HG02642 (cell line): Measurements from ENCODE around the gene ETHE1.
A peak's percentile ranks its signal among the peaks of the same experiment; 100 is the strongest.
"Not testable (repeated sequence)": the region's sequence is repeated elsewhere in the genome, so short reads cannot be mapped to it uniquely, and the experiment has no call there.

Experiments
- ATAC-seq: cut with Tn5 transposase; IDR thresholded peaks from one replicate; pipeline ENCODE4 v1.9.1; 2021; ENCODE audit warnings: mild to moderate bottlenecking; ENCODE audit not compliant: unreplicated experiment, poor library complexity

The ETHE1 gene

DNA sequence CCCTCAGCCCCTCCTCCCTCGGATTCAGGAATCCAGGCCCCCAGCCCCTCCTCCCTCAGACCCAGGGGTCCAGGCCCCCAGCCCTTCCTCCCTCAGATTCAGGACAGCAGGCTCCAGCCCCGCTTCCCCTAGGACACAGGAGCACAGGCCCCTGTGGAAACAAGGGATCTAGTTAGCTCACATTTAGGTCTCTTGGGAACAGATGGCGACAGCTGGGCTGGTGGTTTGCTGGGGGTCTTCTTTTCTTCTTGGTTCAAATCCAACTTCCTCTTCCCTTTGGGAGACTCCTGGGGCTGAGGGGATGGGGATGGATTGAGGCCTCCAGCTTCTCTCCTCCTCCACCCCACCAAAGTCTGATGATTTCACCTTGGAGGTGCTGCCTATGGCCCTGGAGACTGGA is 25.6 kb upstream of the ETHE1 start:
- ATAC-seq, result no peak

DNA sequence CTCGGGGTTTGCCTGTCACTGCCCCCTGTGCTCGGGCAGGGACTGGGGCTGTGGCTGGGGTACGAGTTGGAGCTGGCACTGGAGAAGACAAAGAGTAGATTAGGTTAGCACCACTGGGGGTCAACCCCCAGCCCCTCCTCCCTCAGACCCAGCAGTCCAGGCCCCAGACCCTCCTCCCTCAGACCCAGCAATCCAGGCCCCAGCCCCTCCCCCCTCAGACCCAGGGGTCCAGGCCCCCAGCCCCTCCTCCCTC is 25.1 kb upstream of the ETHE1 start:
- no peak for ATAC-seq

DNA sequence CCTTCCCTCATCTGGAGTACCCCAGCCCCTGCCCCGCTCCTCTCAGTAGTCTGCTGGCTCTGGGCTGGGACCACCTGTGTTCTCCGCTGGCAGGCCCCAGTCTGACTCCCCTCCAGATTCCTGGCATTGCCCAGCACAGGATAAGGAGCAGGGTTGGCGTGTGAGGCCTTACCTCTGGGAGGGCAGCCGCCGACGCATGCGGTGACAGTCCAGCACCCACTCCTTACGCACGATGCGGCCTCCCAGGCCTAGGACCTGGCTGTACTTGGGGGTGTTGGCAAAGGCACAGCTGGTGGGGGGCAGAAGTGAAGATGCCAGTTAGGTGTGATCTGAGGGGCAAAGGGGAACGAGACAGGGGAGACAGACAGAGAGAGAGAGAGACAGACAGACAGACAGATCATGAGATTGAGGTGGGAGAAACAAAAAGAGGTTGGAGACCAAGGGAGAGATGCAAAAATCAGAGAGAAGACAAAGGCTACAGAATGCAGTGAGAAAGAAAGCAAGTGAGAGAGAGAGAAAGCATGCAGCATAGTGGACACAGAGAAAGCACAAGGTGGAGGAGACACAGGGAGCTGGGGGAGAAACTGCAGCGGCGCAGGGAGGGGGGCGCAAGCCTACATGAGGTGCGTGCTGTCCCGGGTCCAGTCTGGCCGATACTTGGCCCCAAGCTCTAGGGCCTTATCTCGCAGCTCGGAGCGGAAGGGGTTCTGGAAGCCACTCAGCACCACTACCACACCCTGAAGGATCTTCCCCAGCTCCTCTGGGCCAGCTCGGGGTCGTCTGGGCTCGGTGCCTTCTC is 24.6 kb upstream of the ETHE1 start:
- ATAC-seq, result no peak

DNA sequence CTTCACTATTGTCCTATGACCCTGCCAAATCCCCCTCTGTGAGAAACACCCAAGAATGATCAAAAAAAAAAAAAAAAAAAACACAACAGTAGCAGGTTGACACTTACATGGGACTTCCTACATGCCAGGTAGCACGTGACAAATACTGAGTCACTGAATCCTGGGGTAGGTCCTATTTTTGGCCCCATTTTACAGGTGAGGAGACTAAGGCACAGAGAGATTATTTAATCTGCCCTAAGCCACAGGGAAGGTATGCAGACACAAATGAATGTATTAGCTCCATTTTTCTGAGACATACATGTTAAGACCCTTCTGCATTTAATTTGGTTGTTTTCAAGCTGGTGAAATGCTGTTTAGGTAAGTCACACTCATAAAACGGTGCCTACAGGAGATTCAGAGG is 21.7 kb upstream of the ETHE1 start:
- no peak for ATAC-seq

DNA sequence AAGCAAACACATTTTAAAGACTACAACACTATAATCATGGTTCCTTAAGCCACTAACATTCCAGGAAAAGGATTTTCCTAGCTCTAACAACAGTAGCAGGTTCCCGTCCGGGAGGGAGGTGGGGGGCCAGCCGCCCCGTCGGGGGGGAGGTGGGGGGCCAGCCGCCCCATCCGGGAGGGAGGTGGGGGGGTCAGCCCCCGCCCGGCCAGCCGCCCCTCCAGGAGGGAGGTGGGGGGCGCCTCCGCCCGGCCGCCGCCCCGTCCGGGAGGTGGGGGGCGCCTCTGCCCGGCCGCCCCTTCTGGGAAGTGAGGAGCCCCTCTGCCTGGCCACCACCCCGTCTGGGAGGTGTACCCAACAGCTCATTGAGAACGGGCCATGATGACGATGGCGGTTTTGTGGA is 20.9 kb upstream of the ETHE1 start:
- ATAC-seq, result not testable (repeated sequence)

DNA sequence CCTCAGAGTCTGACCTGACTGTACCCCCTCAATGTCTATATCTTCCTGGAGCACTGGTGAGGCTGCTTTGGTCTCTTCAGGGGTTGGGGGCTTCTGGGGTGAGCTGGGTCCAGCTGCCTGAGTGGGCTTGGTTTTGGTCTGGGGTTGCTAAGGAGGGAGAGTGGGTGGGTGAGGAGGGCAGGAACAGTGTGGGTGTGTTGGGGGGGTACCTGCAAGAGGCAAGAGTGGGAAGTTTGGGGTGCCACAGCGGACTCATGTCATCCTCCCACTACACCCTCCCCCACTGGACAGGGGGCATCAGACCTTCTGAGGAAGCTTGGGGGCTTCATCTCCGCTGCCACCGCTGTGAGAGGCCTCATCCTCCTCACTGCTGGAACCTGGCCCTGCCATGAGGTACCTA is 19.6 kb upstream of the ETHE1 start:
- ATAC-seq, result no peak

DNA sequence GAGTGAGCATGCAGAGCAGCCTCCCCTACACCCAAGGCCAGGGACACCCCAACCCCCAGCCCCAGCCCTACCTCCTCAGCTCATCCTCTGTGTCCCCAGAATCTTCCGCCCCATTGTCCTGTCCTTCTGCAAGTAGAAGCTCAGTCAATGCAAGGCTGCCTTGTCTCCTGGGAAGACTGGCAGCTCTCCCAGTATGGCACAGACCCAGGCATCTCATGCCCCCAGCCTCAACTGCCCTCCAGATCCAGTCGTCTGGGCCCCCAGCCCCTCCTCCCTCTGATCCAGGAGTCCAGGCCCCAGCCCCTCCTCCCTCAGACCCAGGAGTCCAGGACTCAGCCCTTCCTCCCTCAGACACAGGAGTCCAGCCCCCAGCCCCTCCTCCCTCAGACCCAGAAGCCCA is 19.0 kb upstream of the ETHE1 start:
- ATAC-seq, result no peak

DNA sequence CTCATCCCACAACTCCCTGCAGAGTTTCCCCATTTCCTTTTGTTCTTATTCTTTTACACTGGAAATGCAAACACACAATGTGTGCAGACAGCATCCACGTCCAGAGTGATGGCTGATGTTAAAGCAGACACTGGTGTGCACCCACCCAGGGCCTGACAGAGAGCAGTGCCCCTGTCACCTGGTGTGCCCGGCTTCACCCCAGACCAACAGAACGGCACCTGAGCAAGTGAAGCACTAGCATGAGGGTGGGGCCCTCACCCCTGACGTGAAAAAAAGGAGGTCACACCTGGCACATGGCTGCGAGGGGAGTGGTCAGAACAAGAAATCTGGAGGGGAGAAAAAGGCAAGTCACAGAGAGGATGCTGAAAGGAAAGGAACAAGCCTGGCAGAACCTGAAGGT is 18.3 kb upstream of the ETHE1 start:
- ATAC-seq, result no peak

DNA sequence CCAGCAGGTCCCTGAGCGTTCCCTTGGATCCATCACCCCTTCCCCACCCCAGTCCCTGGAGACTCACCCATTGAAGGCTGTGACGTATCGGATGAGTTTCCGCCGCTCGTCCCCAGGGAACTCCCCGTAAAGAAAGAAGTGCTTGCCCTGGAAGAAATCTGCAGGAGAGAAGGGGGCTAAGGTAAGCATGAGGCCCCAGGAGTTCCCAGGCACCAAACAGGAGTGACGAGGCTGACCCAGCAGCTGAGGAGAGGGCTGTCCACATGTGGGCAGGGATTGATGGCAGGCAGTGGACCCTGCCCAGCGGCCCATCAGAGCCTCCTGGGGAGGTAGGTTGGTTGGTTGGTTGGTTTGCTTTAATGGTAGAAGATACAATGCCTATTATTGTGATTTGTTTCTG is 17.1 kb upstream of the ETHE1 start:
- no peak for ATAC-seq

DNA sequence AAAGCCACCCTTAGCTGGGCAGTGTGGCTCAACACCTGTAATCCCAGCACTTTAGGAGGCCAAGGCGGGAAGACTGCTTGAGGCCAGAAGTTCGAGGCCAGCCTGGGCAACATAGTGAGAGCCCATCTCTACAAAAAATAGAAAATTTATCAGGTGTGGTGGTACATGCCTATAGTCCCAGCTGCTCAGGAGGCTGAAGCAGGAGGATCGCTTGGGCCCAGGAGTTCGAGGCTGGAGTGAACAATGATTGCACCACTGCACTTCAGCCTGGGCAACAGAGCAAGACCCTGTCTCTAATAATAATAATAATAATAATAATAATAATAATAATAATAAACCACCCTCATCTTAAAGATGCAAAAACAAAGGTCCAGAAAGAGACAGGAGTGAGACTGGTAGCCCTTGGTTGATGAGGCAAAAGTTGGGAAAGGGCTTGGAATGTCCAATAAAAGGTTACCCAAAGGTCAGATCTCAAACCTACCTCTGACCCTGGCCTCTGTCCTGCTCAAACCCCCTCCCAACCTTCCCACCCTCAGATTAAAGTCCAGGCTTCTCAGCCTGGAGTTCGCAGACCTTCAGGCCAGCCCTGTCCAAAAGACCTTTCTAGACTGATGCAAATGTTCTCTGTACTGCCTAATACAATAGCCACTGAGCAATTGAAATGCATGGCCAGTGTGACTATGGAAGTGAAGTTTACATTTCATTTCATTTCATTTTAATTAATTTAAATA is 15.1 kb upstream of the ETHE1 start:
- no peak for ATAC-seq

DNA sequence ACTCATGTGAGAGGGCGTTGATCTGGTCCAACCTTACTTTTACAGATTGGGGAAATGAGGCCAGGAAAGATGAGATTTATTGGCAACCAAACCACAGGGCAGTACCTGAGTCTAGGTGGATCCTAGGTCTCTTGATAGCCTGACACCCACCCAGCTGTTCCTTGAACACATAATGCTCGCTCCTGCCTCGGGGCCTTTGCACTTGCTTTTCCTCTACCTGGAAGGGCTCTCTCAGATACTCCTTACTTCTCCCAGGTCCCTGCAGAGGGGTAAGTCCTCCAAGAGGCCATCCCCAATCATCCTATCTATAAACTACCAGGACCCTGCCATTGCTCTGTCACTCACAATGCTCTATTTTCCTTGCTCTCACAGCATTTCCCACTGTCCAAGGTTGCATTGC is 13.4 kb upstream of the ETHE1 start:
- no peak for ATAC-seq

DNA sequence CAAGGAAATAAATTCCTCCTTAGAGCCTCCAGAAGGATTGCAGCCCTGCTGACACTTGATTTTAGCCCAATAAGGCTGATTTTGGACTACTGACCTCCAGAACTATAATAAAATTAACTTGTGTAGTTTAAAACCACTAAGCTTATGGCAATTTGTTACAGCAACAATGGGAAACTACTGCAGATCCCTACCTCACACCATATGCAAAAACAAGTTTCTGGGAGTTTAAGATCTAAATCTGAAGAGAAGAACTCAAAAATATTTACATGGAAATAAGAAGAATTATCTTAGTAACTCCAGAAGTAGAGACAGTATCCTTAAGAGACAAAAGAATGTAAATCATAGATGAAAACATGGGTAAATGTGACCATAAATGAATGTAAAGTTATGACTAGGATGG is 11.9 kb upstream of the ETHE1 start:
- no peak for ATAC-seq

DNA sequence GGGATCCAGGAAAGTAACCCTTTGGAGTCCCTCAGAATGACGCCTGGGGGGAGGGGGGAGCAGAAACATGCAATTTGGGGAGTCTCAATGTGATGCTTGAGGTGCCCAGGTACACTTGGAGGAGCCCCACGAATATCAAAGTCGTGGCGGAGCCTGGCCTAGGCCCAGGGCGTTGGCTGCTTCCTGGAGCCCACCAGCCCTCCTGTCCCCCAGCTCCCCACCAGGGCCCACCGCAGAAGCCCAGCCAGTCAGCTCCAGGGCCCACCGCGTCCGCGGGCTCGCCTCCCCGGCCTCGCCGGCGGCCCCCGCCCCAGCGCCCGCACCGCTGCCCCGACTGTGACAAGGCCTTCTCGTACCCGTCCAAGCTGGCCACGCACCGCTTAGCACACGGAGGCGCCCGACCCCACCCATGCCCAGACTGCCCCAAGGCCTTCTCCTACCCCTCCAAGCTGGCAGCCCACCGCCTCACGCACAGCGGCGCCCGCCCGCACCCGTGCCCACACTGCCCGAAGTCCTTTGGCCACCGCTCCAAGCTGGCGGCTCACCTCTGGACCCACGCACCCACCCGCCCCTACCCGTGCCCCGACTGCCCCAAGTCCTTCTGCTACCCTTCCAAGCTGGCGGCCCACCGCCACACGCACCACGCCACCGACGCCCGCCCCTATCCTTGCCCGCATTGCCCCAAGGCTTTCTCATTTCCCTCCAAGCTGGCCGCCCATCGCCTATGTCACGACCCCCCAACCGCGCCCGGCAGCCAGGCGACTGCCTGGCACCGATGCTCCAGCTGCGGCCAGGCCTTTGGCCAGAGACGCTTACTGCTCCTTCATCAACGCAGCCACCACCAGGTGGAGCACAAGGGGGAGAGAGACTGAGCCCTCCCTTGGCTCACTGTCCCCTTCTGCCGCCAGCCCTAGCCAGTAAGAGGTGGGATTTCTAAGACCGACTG is 8.1 kb upstream of the ETHE1 start:
- no peak for ATAC-seq

DNA sequence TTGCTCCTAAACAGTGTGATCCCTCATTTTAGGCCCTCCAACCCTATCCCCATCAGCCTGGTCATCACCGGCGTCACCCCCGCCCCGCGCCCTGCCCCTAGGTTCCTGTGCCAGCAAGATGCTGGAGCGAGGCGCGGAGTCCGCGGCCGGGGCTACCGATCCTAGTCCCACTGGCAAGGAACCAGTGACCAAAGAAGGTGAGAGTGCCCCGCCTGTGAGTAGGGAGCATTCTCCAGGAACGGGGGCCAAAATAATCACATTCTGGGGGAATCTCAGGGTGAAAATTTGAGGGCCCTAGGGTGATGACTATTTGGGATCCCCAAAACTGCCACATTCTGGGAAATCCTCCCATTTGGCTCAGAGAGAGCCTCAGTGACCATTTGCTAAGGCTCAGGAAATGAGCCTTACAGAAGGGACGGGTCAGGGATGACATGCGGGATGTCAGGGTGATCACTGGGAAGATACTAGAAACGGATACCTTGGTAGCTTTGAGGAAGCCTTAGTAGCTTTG is 7.4 kb upstream of the ETHE1 start:
- no peak for ATAC-seq

DNA sequence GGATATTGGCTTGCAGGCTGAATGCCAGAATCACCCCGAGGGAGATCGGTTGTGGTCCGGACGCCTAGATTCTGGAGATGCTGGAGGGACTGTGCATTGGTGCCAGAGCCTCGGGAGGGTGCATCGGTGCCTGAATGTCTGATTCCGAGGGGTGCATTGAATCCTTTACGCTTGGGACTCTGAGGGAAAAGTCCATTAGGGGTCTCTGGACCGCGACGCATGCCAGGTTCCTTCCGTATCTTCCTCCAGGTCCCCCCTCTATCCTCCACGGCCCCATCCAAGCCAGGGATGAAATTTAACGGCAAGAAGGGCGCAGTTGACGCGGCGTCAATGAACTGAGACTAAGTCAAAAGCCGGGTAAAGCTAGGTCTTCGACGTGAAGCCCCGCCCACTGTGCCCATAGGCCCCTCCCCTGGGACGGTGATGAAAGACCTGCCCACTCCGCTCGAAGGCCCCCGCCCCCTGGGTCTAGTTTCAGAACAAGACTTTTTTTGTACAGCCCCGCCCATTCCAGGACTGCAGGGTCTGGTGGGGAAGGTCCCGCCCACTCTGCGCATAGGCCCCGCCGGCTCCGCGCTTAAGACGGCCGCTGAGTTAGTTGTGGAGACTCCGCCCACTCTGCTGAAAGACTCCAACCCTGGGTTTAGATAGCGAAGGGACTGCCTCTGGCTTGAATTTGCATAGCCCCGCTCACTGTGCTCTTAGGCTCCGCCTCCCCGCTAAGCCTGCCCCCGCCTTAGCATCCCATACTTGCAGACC is 6.7 kb upstream of the ETHE1 start:
- peak; percentile 62 for ATAC-seq

DNA sequence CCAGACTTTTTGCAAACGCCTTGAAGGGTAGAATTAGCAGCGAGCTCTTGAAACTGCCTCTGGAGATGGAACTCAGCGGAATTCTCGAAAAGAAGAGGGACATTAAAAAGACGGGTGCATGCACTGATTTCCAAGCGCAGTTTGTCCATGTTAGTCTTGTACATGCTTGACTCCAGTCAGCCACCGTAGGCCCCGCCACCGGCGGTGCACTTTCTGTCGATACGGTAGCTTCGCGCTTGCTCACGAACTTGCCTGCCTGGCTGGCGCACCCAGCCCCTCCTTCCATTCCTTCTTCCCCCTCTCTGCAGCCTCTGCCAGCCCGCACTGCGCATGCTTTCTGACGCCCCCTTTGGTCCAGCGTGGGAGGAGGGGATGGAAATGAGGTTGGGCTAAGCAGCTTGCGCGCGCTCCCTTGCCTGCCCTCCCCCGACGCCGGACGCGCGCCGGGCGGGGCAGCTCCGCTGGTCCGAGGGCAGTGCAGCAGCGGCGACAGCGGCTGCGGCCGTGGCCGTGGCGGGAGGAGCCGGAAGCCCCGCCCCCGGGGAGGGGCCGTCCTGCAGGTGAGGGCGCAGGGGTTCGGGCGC is 6.1 kb upstream of the ETHE1 start, which contains the start of gene ZNF575:
Gene ZNF575, plus strand, starts transcription at position 227 of the 584 bp plus-strand sequence. CDS start 1,235 bp downstream, outside the sequence.
- ATAC-seq, result peak; percentile 67

DNA sequence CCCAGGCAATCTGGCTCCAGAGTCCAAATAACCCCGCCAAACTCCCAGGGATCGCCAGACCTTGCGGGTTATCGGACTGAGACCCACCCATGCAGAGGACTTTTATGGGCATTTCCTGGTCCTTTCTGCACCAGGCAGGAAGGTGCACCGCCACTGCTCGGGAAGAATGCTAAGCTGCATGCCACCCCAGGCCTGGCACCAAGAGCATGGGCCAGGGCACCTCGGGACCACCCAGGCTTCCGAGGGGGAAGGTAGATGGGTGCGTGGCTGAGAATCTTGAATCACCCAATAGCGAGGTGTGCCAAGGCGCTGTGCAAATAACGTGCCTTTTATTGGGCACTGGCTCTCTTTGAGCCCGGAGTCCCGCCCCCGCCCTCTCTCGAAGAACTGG is 5.6 kb upstream of the ETHE1 start:
- no peak for ATAC-seq

DNA sequence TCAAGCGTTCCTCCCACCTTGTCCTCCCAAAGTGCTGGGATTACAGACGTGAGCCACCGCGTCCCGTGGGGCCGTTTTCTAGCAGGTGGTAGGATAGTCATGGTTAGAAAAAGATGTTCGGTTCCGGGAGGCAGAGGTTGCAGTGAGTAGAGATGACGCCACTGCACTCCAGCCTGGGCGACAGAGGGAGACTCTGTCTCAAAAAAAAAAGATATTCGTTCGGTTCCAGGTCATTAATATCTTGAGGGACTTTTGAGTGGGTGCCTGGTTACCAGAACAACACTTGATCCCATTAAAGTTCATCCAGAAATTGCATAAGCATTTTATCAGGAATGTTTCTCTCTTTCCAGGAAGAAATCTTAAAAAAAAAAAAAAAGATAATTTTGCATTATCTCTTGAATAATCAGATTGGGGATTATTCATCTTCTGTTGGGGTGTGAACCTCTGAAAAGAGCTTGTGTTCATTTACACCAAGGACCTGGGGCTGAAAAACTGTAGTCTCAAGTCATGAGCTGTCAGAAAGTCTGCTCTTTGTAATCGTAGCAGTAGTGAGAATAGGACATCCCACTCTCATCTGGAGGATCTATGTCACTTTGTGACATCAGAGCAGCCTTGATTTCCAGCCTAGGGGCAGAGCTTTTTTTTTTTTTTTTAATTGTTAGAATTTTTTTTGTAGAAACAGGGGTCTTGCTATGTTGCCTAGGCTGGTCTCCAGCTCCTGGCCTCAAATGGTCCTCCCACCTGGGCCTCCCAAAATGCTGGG is 1.0 kb upstream of the ETHE1 start:
- ATAC-seq, result no peak
